H1 (cell line): ENCODE measurements around the gene SPPL3. TPM values are rescaled to one million over a fixed set of nuclear protein-coding genes. Genes with fewer than 3 reads are reported as not detected.

Experiments used
- BCL11A ChIP-seq, 2 experiments: IDR thresholded peaks; one replicate each; pipeline ENCODE4 v1.6.1; 2011; ENCODE audit warnings: low read depth in 2 of 2, low read length in 2 of 2, mild to moderate bottlenecking in 2 of 2
- FOSL1 ChIP-seq: IDR thresholded peaks from 2 replicates; pipeline ENCODE4 v1.6.1; 2011; ENCODE audit warnings: mild to moderate bottlenecking, low read depth, low read length, moderate library complexity; ENCODE audit not compliant: insufficient read depth
- POU5F1 ChIP-seq: IDR thresholded peaks from 2 replicates; pipeline ENCODE4 v1.6.1; 2011; ENCODE audit warnings: low read depth, mild to moderate bottlenecking, low read length, moderate library complexity
- SP4 ChIP-seq: IDR thresholded peaks from 2 replicates; pipeline ENCODE4 v1.6.1; 2012; ENCODE audit warnings: low read length, inconsistent platforms
- TCF12 ChIP-seq: IDR thresholded peaks from 2 replicates; pipeline ENCODE4 v1.6.1; 2011; ENCODE audit warnings: low read depth, mild to moderate bottlenecking, low read length
- polyA plus RNA-seq, 7 experiments: library from polyadenylated mRNA; depleted of rRNA in 3 of 7; stranded (reverse) in 5 of 7; unstranded in 2 of 7; fragments of >200 nt in 5 of 7; fragments of 200-250 nt in 2 of 7; gene quantifications; 1 replicate in 5 of 7; 2 replicates in 1 of 7; 4 replicates in 1 of 7; pipeline versions ENCODE4 v1.2.1 to v1.2.3, GENCODE V29; 2011 to 2013; ENCODE audit warnings: missing spikeins in 2 of 7, mixed read lengths in 2 of 7
- total RNA-seq: library from RNA; stranded (reverse); fragmentation: NEBNext Ultra II Directional; extraction: Animal tissue kit (Norgen Biotek cat#: 25700); gene quantifications from 2 replicates; pipeline ENCODE4 v1.2.1, GENCODE V29; 2021

Gene SPPL3
- total and polyA plus RNA-seq, 2 of the 8 experiments (the other 6 are each of a cell fraction or from before 2014, with no cell fraction given): 27.3 to 48.4 TPM

DNA sequence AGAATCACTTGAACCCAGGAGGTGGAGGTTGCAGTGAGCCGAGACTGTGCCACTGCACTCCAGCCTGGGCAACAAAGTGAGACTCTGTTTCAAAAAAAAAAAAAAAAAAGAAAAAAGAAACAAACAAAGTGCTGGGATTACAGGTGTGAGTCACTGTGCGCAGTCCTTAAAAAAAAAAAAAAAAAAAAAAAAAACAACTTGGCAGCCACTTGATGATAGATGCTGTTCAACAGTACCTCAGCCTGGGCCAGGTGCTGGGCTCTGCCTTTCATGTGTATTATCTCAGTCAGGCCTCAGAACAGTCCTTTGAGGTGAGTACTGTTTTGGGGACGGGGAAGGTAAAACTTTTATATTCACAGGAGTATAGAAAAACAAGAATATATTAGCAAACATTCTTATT, 169.0 kb downstream of the SPPL3 start (continued):
- TF ChIP-seq BCL11A (IDR thresholded peaks at IDR 0.05; ENCODE audit: low read depth in 2 of 2, low read length in 2 of 2): no peak
- TF ChIP-seq FOSL1: no peak
- TF ChIP-seq SP4: no peak
- TF ChIP-seq TCF12: no peak
- no peak for TF ChIP-seq POU5F1
